GM18499 (cell line): ENCODE measurements around the gene NANOGP8.

Experiments
- ATAC-seq: cut with Tn5 transposase; IDR thresholded peaks from one replicate; pipeline ENCODE4 v1.9.1; 2021; ENCODE audit warnings: moderate number of reproducible peaks; ENCODE audit not compliant: insufficient read depth, unreplicated experiment

The NANOGP8 gene

DNA sequence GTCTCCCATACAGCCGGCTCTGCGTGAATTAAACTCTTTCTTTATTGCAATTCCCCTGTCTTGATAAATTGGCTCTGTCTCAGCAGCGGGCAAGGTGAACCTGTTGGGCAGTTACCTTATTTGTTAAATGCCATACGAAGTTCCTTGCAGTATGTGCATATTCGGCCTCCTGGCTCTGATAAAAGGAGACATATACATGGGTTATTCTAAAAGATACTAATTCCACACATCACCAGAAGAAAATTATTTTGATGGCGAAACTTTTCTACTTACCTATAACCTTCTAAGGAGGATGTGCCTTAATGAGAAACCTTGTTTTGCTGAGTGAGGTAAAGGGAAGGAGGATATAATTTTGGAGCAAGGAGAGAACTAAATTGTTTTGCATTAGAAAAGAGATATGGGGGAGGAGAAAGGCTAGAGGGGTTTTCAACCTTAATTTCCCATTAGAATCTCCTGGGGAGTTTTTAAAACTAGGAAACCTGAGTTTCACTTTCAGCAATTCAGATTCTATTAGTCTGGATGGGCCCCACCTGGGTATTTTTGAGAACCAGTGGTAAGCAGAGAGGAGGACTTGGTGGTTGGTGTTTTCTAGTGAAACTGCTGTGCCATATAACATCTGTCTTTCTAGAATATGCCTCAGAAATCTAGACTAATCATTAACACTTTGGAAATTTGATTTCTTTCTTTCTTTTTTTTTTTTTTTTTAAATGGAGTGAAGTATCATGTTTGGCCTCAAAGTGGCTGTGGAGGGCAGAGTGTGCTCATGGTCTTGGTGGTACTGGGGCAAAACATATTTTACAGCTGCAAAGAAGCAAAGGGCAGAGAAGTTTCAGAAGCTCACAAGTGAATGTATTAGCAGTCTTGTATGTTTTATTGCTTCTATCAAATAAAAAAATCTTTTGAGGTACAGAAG, 23.0 kb downstream of the NANOGP8 start:
- no peak for ATAC-seq

DNA sequence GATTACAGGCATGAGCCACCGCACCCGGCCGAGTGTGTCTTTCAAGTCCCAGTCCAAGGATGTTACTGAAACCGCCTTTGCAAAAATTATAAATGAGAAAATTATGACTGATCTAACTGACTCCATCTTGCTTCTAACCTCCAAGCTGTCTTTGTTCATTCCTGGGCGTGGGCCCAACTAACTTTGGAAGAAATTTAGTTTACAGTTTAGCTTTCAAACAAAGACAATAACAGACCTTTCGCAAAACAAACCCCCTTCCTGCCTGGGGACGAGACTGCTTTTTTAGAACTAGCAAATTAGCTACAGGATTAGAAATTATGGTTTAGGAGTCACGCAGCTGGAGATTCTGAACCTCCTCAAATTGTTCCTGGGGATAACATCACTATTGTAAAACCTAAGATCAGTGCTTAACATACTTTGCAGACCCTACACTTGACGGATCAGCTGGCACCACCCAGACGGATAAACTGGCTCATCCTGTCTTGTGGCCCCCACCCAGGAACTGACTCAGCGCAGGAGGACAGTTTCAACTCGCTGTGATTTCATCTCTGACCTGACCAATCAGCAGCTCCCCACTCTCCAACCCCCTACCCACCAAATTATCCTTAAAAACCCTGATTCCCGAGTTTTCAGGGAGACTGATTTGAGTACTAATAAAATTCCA, 23.8 kb downstream of the NANOGP8 start:
- ATAC-seq: no peak

DNA sequence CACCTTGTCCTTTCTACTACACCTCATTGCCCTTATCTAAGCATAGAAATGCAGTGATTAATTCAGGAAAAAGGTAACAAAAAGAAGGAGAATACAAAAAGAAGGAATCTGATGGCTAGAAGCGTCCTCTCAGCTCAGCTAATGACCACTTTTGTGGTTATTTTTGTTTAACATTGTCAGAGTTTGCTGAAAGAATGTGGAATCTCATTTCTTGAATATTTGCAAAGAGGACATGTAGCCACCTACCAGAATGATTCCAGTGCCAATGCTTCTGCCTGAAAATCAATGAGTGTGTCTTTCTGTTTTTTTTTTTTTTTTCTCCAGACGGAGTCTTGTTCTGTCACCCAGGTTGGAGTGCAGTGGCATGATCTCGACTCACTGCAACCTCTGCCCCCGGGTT, 24.5 kb downstream of the NANOGP8 start:
- no peak for ATAC-seq

DNA sequence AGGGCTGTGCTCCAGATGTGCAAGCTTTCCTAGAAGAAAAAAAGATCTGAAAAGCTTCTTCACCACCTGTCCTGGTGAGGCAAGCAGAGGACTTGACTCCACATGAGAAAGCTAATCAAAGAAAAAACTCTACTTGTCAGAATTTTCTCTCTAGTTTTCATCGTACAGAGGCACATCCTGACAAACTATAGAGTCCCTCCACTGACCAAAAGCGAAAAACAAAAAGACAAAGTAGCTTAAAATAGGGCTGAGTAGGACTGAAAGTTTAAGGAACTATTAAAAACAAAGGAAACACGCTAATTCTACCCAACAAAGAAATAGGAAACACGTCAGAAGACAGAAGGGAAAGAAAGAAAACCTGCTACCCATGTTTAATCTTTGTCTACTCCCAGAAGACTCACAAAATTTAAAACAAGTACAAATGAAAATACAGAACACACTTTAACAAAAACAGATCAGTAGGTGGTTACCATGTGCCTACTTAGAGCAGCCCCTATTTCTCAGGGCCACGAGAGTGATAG, 26.5 kb downstream of the NANOGP8 start:
- no peak for ATAC-seq

DNA sequence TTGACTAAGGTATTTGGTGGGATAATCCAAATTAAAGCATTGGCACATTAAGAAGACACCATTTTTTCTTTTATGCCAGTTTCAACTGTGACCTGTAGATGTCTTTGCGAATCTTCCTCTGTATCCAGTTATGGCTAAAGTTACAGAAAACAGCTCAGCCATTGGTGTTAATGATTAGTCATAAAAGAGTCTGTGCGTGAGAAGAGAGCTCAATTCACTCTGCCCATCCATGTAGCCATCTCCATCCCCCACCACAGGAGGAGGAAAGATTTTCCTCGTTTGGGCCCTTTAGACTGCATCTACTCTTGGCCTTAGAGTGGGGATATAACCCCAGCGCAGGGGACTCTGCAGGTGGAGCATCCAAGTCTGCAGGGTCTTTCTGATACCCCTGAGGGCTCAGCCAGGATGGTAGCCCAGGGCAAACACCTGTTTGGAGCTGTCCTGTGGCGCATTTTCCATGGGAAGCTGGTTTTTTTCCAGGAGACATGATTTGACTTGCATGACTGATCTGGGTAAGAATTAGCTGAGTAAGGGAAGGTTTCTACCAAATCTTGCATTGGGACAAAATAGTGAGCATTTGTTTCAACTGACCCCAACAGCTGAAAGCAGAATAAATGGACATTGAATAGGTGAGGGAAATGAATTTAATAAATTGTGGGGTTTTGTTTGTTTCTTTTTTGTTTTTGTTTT, 29.5 kb downstream of the NANOGP8 start:
- no peak for ATAC-seq

DNA sequence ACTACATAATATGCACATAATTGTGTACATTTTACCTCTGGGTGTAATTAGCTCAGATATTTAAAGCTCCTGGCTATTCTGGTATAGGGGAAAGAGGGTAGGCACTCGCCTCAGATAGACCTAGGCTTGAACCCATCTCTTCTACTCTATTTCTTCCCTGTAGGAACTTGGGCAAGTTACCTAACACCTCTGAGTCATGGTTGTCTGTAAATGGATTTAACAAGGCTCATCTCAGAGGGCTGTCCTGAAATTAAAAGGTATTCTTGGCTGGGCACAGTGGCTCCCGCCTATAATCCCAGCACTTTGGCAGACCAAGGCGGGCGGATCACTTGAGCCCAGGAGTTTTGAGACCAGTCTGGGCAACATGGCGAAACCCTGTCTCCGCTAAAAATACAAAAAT, 30.7 kb downstream of the NANOGP8 start:
- ATAC-seq: no peak

DNA sequence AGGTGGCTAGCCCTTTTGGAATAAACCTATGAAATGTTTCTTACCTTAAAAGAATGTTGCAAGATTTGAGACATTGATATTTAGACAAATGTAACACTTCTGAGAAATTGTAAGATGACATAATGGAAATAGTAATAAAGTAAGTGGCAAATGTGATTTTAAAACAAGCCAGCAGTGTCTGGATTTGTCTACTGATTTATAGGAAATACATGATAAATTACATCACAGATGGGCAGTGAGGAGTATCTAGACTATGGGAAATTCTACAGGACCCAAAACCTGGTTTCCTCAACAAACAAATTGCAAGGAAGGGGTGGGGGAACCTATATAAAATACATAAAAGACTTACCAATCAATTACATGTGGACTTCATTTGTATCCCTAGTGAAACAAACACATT, 37.1 kb downstream of the NANOGP8 start:
- no peak for ATAC-seq

DNA sequence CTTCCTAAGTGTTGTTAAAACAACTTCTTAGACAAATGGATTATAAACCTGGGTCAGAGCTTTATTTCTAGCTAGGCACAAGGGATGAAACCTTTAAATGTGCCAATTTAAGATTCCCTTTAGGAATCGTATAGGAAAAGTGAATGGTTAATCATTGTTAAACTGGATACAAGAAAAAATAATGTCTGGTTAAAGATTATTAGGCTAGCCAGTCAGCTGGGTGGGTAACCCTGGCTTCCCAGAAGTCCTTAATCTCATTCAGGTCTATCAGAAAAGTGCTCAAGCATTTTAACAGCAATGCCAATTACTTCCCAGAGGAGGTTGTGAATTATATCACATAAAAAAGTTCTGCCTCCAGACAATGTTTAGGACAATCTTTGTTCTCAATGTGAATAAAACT, 37.6 kb downstream of the NANOGP8 start:
- ATAC-seq: no peak

DNA sequence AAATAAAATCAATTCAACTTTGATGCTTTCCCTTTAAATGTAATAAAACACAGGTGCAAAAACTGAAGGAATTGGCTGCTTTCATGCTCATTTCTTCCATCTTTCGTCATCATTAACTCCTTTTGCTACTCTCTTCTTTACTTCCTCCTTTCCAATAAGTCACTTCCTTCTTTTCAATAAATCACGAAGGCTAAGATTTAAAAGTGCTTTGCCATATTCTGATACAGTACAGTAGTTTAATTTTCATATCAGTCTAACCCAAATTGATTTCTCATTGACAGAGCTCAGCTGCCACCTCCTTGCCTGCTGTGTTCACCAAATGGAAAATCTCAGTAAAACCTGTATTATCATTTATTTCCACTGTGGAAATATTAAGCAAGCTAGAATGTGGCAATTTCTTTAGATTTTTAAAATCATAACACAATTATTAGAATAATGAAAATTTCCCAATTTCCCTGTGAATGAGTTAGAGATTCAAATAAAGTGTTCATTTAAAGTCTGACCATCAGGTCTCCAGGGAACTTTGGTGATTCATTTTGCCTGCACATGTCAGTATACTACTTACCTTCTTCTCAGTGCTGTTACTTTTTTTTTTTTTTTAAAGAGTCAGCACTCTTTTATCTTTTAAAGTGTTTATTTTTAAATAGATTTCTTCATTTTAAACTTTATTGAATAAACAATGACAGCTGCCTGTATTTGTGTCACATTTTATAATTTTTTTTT, 41.6 kb downstream of the NANOGP8 start:
- no peak for ATAC-seq

DNA sequence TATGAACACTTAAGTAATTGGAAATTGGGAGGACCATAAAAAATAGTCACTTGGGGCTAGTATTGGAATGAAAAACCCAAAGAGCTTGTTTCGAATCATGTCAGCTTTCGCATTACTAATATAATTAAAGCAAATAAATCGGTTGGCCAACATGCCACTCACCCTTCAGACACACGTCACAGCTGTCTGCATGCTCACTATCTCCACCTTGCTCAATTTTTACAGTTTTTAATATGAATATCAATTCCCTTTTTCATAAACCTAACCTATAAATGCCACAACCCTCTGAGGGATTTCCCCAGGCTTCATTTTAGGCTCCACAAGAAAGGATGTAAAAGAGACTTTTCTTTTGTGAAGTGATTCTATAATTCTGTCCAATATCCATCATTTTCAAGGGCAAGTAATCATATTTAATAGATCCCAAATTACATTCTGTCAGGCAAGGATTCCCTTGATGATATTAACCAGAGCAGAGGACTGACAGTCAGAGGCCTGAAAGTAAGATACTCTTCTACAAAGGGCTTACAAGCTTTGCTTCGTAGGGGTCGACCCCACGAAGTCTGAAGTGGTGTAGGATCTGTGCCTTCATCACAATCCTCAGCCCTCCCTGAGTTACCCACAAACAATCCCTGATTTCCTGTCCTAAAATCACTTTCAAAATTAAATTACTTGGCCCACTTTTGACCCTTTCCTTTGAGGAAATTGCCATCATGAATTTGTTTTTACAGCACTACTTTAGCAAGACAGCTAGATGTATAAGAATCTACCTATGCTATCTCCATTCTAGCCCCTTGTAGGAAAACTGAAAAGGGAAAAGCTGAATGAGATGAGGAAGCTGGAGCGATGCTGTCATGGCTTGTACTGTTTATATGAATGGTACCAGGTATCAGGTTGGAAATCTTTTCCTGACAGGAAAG, 44.5 kb downstream of the NANOGP8 start:
- no peak for ATAC-seq

DNA sequence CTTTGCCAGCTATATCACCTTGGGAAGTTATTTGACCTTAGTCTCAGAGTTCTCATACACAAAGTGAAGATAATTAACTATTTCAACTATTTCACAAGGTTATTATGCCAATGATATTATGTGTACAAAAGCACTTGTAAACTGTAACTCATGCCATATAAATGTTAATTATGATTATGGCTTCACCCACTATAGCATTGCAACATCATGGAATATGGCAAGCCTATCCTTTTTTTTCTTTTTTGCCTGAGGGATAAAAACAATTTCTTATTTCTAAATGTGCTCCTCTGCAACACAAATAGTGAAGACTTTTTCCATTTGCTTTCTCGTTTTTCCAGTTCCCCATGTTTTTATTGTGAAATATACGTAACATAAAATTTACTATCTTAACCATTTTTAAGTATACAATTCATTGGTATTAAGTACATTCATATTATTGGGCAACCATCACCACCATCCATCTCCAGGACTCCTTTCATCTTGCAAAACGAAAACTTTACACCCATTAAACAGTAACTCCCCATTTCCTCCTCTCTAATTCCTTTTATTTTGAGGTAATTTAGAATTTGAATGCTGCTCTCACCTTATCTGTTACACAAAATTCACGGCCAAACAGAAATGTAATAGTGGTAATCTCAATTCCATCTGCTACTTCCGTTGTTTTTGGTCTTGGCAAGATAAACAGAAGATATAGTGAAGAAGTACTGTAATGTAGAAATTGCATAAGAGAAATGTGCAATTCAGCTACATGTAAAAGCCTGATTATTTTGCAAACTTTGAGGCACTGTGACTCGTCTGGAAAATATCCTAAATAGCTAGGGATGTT, 46.3 kb downstream of the NANOGP8 start:
- ATAC-seq: no peak
